NCI-H748 treated with DMSO at 0.1 percent for 48 hours (cell line): Measurements from ENCODE around the gene KDM4B.
A peak's percentile ranks its signal among the peaks of the same experiment; 100 is the strongest.
"Not testable (repeated sequence)": the region's sequence is repeated elsewhere in the genome, so short reads cannot be mapped to it uniquely, and the experiment has no call there.

Source experiments
- DNase-seq: peaks from one replicate; lab custom pipeline; 2025; lab: John Stamatoyannopoulos, UW

The KDM4B gene

DNA sequence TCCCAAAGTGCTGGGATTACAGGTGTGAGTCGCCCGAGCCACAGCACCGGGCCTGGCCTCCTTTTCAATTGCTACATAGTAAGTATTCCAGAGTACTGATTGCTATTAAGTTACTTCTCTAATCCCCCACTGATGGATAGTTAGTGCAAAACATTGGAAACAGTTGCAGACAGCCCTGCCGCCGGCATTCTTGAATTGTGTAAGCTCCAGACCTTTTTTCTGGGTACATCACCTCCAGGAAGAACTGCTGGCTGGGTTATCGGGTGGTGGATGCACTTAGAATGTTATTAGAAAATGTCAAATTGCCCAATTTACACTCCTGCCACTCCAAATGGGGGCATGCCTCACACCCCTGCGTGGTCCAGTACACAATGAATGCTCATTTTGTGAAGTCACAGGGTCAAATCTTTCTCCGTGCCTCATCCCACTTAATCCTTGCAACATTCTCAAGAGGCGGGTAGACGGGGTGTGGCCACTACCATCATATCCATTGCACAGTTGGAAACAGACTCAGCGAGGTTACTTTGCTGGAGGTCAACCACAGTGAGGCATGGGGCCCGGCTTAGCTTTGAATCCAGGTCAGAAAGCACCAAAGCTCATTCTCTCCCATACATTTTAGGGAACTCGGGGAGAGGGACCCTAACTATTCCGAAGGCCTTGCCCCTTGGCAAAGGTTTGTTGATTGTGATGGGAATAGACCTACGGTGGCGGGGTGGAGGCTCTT lies 1.0 kb upstream of the KDM4B start:
- no peak for DNase-seq

GRCh38 chr19:4969292-4969771 lies 419 bp downstream of the KDM4B start:
- no peak for DNase-seq

GRCh38 chr19:4969772-4970531 lies 1.0 kb downstream of the KDM4B start:
- DNase-seq, result no peak

GRCh38 chr19:4970558-4971423 lies 1.9 kb downstream of the KDM4B start:
- DNase-seq, result no peak

- peak; percentile 4 for DNase-seq
These were observed 2.5 kb downstream of the KDM4B start for GRCh38 chr19:4971424-4971793.

DNA sequence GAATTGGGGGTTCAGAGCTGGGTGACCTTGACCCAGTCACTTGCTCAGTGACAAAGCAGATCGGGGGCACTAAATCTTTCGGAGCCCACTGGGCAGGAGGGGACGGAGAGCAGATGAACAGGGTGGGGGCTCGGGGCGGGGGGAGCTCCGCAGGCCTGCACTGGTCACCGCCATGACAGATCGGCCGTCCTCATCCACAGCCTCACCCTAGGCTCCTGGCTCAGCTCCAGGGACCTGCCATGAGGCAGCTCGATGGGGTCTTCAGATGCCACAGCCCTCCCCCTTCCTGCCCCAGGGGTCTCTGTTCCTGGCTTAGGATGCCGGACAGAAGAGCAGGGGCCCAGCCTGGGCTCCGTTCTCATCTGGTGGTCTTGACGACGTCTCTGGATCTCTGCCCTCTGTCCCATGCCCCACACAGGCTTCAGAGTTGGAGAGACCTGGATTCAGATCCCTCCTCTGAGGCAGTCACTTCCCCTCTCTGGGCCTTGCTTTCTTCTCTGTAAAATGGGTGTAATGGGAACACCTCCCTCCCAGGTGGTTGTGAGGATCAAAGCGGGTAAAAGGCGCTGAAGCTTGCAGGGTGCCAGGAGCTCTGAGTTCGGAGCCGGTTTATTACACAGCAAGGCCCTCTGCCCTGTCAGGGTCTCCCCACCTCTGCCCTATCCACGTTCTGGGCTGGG lies 3.0 kb downstream of the KDM4B start:
- DNase-seq, result no peak

DNA sequence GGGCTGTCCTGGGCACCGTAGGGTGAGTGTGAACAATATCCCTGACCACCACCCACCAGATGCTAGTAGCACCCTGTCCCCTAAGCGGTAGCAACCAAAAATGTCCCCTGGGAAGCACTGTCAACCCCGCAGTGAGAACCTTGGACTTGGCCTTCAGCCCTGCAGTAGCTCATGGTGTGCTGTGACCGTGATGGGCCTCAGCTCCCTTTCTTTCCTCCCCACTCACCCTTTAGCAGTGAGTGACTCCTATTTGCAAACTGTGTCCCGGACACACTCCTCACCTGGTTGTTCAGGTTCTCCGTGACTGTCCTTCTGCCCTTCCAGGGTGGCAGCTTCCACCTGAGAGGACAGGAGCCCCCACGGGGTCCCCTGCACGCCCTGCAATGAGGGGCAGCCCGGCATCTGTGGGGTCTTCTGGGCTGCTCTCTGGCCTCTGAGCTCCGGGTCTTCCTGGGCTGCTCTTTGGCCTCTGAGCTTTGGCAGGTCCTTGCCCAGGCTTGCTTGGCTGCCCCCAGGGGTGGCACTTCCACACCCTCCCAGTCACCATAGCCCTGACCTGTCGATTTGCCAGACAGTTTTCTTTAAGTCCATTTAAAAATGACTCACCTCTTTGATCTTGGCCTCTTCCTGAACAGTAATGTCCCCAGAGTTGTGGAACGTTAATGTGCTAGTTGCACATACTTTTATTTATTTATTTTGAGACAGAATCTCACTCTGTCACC lies 3.8 kb downstream of the KDM4B start:
- DNase-seq, result no peak

DNA sequence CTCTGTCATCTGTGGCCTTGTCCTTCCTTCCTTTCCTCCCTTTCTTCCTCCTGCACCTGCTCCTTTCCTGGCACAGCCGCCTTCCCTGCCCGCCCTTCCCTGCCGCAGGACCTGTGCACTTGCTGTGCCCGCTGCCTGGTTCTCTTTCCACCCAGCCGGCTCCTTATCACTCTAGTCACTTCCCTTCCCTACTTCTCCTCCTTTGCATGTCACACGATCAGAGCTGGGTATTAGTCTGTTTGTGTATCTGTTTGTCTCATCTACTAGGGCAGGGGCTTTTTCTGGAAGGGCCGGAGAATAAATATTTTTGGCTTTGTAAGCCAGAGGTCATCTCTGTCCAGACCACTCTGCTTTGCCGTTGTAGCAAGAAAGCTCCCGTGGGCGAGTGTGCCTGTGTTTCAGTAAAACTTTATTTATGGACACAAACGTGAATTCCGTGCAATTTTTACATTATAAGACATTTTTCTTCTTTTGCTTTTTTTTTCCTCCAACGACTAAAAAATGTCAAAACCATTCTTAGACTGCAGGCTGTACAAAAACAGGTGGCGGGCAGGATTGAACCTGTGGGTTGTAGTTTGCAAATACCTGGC lies 6.1 kb downstream of the KDM4B start:
- no peak for DNase-seq

DNA sequence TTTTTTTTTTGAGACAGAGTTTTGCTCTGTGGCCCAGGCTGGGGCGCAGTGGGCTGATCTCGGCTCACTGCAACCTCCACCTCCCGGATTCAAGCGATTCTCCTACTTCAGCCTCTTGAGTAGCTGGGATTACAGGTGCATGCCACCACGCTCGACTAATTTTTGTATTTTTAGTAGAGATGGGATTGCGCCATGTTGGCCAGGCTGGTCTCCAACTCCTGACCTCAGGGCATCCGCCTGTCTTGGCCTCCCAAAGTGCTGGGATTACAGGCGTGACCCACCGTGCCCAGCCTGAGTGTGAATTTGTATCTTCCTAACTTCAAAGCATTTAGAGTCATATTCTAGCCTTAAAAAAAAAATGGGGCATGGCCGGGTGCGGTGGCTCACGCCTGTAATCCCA lies 6.7 kb downstream of the KDM4B start:
- not testable (repeated sequence) for DNase-seq

GRCh38 chr19:4976401-4977298 lies 7.7 kb downstream of the KDM4B start:
- DNase-seq, result no peak

DNA sequence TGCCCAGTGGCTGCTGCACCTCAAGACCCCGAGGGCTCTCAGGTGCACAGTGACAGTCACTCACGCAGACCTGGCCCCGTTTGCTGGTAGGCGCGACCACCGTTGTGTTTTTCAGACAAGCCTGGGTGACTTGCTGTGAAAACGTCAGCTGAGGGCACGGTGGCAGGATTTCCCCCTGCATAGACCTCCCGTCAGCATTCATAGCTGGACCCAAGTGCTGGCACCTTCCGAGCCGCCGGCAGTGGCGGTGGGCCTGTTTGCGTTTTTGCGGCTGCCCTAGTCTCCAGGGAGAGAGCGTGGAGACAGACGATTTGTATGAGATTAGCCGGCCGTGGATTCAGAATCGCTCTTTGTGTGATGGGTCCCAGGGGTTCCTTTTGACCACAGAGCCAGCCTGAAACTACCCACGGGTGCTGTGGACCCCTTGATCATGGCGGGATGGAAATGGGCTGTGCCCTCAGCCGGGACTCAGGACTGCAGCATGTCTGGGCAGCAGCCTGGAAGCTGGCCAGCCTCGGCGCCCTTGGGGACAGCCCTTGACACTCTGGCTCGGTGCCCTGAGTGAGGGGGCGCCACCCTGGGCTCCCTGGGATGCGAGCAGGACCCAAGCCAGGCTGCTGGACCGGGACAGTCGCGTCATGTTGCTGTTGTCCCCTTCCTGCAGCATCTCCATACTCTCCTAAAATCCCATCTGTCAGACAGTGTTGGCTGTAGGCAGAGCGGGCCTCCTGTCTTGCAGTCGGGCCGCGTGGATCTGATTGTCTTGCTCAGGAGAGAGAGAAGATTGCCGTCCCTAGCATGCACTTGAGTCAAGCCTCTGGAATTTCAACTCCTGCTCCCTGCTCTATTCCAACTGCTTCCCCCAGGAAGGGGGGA lies 8.6 kb downstream of the KDM4B start:
- no peak for DNase-seq

GRCh38 chr19:4979211-4979807 lies 10.4 kb downstream of the KDM4B start:
- no peak for DNase-seq

- no peak for DNase-seq
These were observed 11.2 kb downstream of the KDM4B start for GRCh38 chr19:4980067-4980466.

DNA sequence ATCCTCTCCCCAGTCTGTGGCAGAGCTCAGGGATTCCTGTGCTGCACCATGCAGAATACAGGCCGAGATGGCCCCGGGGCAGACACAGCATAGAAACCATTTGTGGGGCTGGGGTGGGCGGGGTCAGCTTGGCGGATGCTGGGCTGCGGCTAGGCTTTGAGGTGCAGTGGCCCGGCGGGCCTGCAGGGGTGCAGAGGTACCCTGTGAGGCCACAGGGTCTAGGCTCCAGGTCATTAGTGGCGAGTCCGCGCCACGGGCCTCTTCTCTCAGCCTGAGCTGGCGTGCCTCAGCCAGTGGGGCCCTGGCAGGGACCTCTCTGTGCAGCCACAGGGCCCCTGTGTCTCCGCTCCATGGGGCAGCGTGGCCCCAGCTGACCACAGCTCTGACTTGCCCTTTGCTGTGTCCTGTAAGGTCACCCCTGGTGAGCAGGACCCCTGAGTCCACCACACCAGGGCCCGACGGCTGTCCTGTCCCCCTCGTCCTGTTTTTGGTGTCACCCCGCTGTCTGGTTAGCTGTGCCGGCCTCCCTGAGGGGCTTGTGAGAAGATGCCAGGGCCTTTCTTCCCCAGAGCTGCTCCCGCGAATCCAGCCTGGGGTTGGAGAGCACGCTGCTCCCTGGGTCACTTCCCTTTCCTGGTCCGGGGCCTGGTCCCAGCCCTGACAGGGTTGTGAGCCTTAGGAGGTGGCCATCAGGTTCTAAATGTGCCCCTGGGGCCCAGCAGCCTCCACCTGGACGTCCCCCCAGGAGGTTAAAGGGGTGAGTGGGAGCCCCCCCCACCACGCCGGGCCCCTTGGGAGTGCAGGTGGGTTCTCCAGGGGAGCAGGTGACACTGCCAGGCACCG lies 12.1 kb downstream of the KDM4B start:
- no peak for DNase-seq

DNA sequence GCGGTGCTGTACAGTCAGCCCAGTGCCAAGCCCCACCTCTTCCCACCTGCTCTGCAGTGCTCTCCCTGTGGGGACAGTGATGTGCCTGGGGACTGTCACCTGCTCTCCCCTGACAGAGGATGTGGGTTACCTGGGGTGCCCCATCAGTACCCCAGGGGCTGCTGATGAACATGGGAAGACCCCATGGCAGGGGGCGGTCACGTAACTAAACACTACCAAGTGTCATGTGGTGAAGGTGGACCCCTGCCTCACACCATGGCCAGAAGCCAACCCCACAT lies 12.7 kb downstream of the KDM4B start:
- no peak for DNase-seq

DNA sequence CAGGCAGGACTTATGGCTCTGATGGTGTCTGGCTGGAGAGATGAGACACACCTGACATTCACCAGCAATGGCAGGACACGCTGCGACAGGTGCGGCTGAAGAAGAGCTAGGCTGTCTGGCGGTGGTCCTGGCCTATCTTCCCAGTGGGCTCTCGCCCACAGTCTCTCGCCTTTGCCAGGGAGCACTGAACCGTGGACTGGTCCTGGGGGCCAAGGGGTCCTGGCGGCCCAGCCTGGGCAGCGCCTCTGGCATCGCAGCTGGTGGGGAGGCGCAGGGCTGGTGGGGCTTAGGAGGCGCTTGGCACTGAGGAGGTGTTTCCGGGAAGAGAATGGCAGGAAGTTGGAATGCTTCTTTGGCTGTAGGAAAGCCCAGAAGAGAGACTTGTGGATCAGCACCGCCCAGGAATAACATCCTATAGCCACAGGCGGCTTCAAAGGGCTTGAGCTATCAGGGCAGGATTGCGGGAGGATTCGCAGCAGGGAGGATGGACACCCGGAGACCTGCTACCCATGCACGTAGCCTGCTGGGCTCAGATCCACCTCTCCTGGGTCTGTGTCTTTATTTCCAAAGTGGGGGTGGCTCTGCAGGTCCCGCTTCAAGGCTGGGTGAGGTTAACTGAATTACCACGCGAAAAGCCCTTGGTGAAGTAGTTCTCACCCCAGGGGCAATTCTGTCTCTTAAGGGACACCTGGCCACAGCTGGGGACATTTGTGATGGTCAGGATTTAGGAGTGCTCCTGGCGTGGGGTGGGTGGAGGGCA lies 14.6 kb downstream of the KDM4B start:
- DNase-seq, result no peak

DNA sequence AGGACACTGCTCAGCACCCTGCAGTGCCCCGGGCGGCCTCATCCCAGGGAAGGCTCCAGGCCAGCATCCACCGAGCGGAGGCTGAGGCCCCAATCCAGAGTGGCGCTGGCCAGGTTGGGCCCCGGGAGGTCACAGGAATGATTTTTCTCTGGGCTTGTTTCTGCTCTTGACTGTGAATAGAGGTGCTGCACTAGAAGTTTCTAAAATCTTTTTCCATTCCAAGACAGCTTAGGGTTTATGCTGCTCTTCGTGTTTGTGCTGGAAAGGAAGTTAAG lies 15.1 kb downstream of the KDM4B start:
- no peak for DNase-seq
